Mesodermal cell (in vitro differentiated cells): Measurements from ENCODE around the gene CENPF.

ENCODE experiments used
- H3K27ac ChIP-seq: 2 replicates; pipeline ENCODE4 v1.7.0; 2013; ENCODE audit warnings: mild to moderate bottlenecking, low read depth, low read length, moderate library complexity; ENCODE audit not compliant: severe bottlenecking
- H3K36me3 ChIP-seq: 2 replicates; pipeline ENCODE4 v1.7.1; 2013; ENCODE audit warnings: mild to moderate bottlenecking, low read length, moderate library complexity; ENCODE audit not compliant: control insufficient read depth, insufficient read depth
- H3K4me1 ChIP-seq: one replicate; pipeline ENCODE4 v1.7.1; 2013; ENCODE audit warnings: mild to moderate bottlenecking, low read length; ENCODE audit not compliant: insufficient read depth, control insufficient read depth, poor library complexity, severe bottlenecking
- H3K4me3 ChIP-seq: 2 replicates; pipeline ENCODE4 v1.7.0; 2013; ENCODE audit warnings: low read length, control low read depth, mild to moderate bottlenecking; ENCODE audit not compliant: insufficient read depth, poor library complexity, severe bottlenecking; ENCODE audit errors: extremely low read depth
- H3K9me3 ChIP-seq: 2 replicates; pipeline ENCODE4 v1.7.1; 2013; ENCODE audit warnings: mild to moderate bottlenecking, low read length, moderate library complexity; ENCODE audit not compliant: control insufficient read depth
- WGBS, 2 experiments: methylation state at CpG; one replicate each; pipeline ENCODE4 v1.1.5; 2013; ENCODE audit warnings: missing lambda C conversion rate in 2 of 2; ENCODE audit not compliant: insufficient coverage in 2 of 2; 5-methylcytosine and 5-hydroxymethylcytosine counted together

Gene CENPF

GRCh38 chr1:214712737-214713136, 109.7 kb downstream of the CENPF start:
- Histone ChIP-seq H3K36me3 (no peaks in the 10 kb centered on the region), H3K4me1 (no peaks in the 10 kb centered on the region), H3K9me3 (no peaks in the 10 kb centered on the region), H3K4me3 (no peak overlapping the region), H3K27ac (no peak overlapping the region)
- WGBS, 2 experiments, result 80% methylated on average over 1 of the region's 2 CpGs; no CpG with 5 or more reads in 1 of the 2 experiments
